ENCODE results near the gene CAMKV. TPM values are rescaled to one million over a fixed set of nuclear protein-coding genes. Genes with fewer than 3 reads are reported as not detected.
A peak's percentile ranks its signal among the peaks of the same experiment; 100 is the strongest.
"Not testable (repeated sequence)": the region's sequence is repeated elsewhere in the genome, so short reads cannot be mapped to it uniquely, and the experiment has no call there.

Gene CAMKV
- total RNA-seq, 1 donor from 2014 or later: not detected

DNA sequence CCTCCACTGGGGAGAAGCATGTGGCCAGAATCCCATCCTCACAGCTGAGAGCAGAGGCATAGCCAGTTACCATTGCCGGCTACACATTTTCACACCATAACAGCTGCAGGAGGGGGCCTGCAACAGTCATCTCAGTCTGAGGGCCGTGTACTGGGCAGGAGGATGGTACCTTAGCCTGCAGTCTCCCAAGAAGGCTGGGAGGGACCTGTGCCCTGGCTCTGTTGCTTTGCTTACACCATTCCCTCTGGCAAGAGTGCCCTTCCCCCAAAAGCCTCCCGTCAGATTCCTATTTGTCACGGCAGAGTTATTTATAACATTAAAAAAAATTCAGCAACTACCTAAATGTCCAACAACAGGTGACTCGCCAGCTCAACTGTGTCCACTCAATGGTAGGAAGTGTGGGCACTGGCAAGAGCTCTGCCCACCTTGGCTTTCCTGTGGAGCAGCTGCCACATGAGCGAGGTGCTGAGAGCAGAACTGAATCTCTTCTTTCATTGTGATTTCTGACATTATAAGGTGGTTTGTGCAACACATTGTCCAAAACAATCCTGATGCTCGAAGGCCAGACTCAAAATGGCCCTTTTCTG is 4.4 kb downstream of the CAMKV start:
- DNase-seq (ENCODE audit: low spot score): no peak
- no peak for ATAC-seq
- intact Hi-C loops (cut with DNase I): no loop called here

- ATAC-seq (no peak), DNase-seq (ENCODE audit: low spot score) (no peak)
- intact Hi-C loops (cut with DNase I): no loop called here
Measured at GRCh38 chr3:49864505-49864904, 5.2 kb downstream of the CAMKV start.

DNA sequence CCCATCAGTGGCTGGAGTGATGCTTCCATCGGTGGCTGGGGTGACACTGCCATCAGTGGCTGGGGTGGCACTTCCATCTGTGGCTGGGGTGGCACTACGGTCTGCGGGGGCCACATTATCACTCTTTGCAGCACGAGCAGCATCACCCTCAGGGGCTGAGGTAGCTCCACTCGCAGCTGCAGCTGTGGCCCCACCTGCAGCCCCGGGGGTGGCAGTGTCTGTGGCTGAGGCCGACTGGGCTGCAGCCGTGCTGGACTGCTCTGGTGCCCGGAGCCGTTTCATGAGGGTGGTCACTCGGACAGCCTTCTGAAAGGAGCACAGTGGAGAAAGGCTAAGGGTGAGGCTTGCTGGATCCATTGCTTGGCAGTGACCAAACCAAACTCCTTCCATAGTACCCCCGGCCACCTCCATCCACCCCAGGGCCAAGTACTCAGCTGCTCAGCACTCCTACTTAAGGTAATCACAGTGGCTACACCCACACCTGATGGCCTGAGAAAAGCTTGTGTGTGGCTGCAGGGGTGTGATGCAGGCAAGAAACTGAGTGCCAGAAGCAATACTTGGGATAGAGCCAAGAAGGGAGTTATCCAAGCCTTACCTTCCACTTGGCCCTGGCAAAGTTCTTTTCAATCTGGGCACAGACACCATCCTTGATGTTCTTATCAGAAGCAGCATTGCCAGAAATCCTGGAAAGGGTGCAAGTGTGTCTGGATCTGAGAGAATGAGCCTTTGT is 10.0 kb downstream of the CAMKV start:
- DNase-seq (ENCODE audit: low spot score): no peak
- ATAC-seq: no peak
- intact Hi-C loops (cut with DNase I): loop anchor here (1.0 kb wide), 1 partner anchor 64 kb away; no protein-coding TSS in a partner anchor

DNA sequence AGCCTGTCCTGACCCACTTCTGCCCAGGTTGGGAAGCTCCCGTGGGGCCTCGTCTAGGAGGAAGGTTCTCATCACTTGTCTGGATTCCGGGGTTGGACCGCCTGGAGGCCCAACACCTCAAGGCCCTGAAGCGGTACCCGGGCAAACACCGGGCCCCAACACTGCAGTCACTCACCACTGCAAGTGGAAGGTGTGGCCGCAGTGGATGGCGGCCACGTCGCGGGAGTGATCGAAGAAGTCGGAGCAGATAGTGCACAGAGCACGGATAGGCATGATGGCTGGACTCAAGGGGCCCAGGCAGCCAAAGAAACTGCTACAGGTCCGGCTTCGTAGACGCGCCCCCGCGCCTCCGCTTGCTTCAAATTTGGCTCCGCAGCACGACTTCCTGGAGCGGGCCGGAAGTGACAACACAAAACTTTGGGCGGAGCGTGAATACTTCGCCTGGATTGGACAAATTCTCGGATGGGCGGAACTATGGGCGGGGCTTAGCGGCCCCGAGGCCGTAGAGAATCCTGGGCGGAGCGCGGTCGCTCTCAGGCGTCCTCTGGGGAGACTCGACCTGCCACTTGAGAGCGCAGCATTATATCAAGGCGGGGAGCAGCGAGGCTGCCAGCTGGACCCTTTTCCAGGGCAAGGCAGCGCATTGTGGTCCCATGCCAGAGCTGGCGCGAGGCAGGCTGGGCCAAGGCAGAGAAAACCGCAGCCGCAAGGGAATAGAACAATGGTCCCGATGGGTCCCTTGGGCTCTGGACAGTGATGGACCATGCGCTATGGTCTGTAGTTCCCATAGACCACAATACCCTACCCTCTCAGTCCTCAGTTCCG is 13.3 kb downstream of the CAMKV start, which contains the start of gene TRAIP:
TRAIP (minus strand) TSS at position 384 of the 825 bp plus-strand sequence; CDS start at position 273, 111 bp downstream.
- DNase-seq (ENCODE audit: low spot score) (peak; percentile 96), ATAC-seq (peak; percentile 99)
- intact Hi-C loops (cut with DNase I): no loop called here

DNA sequence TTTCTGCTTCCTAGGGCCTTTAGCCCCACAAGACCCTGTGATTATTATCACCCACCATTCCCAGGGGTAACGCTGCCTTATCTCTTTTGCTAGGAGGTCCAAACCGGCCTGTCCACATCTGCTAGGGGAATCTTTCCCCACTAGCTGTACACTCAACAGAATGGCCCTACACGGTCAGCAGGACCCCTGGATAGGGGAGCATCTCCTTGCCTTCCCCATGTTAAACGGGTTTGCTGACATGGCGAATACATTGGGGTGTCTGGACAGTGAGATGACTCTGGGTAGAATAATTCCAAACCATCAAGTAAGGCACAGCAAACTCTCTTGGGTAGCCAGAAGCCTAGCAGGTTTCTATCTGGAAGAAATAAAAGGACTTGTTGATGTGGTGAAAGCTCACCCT is 14.0 kb downstream of the CAMKV start:
- no peak for DNase-seq (ENCODE audit: low spot score)
- intact Hi-C loops (cut with DNase I): no loop called here
- no peak for ATAC-seq

GRCh38 chr3:49845694-49846093 is 24.0 kb downstream of the CAMKV start:
- DNase-seq (ENCODE audit: low spot score) (no peak), ATAC-seq (no peak)
- intact Hi-C loops (cut with DNase I): no loop called here

DNA sequence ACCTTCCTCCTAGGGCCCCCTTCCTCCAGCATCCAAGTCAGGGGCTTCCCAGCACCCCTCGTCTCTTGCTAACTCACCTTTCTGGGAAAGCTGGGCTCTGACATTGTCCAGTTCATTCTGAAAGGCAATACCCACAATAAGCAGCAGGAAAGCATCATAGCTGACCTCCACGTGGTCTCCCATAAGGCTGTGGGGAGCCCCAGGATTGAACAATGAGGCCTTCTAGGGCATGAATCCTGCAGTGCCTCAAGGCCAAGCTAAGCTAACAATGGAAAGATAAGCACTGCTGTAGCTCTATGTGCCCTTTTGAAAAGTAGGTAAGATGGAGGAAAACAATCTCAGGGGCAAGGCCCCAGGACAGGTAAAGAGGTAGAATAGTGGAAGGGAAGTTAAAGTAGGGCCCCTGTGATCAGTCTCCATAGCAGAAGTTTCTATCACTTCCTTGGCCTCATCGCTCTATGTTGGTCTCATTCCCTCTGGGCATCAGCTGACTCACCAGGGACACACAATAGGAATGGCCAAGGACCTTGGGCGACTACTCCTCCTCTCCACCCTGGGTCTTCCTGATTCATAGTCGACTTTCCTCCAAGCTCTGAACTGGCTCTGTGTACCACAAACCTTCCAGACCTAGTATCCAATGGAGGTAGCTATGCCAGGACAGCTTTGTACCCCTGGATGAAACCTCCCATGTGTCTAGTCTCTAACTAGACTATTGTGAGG is 25.1 kb downstream of the CAMKV start:
- ATAC-seq (no peak), DNase-seq (ENCODE audit: low spot score) (no peak)
- intact Hi-C loops (cut with DNase I): no loop called here

DNA sequence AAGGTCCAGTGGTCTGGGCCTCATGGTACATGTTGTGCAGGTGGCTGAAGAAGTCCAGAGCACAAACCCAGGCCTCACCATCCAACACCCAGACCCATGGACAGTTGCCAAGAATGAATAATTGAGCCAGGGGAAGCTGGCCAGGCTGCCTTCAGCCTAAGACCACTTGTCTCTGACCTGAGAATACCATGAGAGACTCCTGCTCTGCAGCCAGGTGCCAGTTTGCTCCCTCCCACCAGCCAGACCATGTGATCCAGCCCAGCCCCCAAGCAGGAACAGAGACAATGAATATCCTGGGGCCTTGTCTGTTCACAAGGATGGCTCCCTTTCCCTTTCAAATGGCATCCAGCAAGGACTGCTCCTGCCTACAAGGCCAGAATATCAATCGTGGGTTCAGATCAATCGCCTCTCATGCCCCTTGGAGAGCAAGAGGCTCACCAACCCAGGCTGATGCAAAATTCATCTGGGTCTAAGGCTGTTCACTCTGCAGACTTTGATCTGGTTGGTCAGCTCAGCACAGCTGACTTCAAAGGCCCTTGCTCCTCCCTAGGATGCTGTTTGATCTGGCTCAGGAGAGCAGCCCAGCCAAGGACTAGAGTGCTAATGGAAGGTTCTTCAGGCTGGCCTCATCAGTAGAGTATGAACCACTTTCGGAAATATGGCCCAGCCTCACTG is 26.7 kb downstream of the CAMKV start:
- intact Hi-C loops (cut with DNase I): no loop called here
- ATAC-seq (no peak), DNase-seq (ENCODE audit: low spot score) (no peak)

GRCh38 chr3:49841806-49842205 is 27.9 kb downstream of the CAMKV start:
- ATAC-seq (no peak), DNase-seq (ENCODE audit: low spot score) (no peak)
- intact Hi-C loops (cut with DNase I): no loop called here

- intact Hi-C loops (cut with DNase I): no loop called here
- DNase-seq (ENCODE audit: low spot score): no peak
Measured at GRCh38 chr3:49841126-49841696, 28.5 kb downstream of the CAMKV start.

GRCh38 chr3:49840388-49840787 is 29.3 kb downstream of the CAMKV start:
- no peak for DNase-seq (ENCODE audit: low spot score)
- intact Hi-C loops (cut with DNase I): no loop called here
- ATAC-seq: peak; percentile 5

More at GRCh38 chr3:49841126-49841696, 28.5 kb downstream of the CAMKV start:
- no peak for ATAC-seq

GRCh38 chr3:49839193-49839809 is 30.4 kb downstream of the CAMKV start:
- DNase-seq (ENCODE audit: low spot score) (peak; percentile 92), ATAC-seq (peak; percentile 91)
- intact Hi-C loops (cut with DNase I): loop anchor here (1.0 kb wide), 1 partner anchor 37 kb away; no protein-coding TSS in a partner anchor

- DNase-seq (ENCODE audit: low spot score) (no peak), ATAC-seq (no peak)
- intact Hi-C loops (cut with DNase I): no loop called here
Measured at GRCh38 chr3:49831341-49831740, 38.4 kb downstream of the CAMKV start.

DNA sequence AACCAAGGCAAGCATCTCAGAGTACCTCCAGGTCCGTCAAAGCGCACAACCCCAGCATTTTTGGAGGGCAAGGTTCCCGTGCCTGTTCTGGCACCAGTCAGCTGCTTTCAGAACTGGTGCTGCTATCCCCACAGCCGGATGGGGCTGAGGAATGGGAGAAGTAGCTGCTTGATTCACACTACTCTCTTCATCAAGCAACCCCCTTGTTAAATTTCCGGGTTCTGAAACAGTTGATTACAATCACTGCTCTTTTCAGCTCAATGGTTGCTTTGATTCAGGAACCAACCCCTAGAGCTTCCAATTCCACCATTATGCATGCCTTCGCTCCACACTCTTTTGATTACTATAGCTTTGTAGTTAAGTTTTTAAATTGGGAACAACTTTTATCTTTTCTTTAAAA is 43.7 kb downstream of the CAMKV start:
- DNase-seq (ENCODE audit: low spot score): no peak
- no peak for ATAC-seq
- intact Hi-C loops (cut with DNase I): no loop called here

- intact Hi-C loops (cut with DNase I); ATAC-seq: not testable (repeated sequence)
Measured at GRCh38 chr3:49823131-49823530, 46.6 kb downstream of the CAMKV start.

GRCh38 chr3:49813497-49814174 is 56.1 kb downstream of the CAMKV start, which contains the start of gene UBA7:
Gene UBA7 (minus strand): TSS chr3:49813953. CDS start chr3:49813787, 166 bp downstream.
- intact Hi-C loops (cut with DNase I): no loop called here
- DNase-seq (ENCODE audit: low spot score) (peak; percentile 66), ATAC-seq (peak; percentile 92)

More at GRCh38 chr3:49823131-49823530, 46.6 kb downstream of the CAMKV start:
- DNase-seq (ENCODE audit: low spot score): not testable (repeated sequence)

GRCh38 chr3:49812916-49813496 is 56.7 kb downstream of the CAMKV start:
- intact Hi-C loops (cut with DNase I): no loop called here
- ATAC-seq (peak; percentile 18), DNase-seq (ENCODE audit: low spot score) (no peak)

Measured in sciatic nerve (tissue), 2 donors.